HL-60/S4 (cell line): ENCODE results near the gene CNOT6.
"Not testable (repeated sequence)": the region's sequence is repeated elsewhere in the genome, so short reads cannot be mapped to it uniquely, and the experiment has no call there.

ENCODE experiments used
- in situ Hi-C: fragments of 300-500 bp; cut with MboI; formaldehyde crosslinking; loops from 2 replicates; pipeline ENCODE4 v1.14.3; 2022; ENCODE audit warnings: low sequenced_read_pairs

The CNOT6 gene

GRCh38 chr5:180494060-180494509 is at the start of gene CNOT6:
Gene CNOT6 (plus strand): TSS chr5:180494379. CDS start chr5:180529277, 34,898 bp downstream.
- in situ Hi-C loops: no loop called here

- in situ Hi-C loops: no loop called here
Measured at GRCh38 chr5:180454752-180455151, 39.4 kb upstream of the CNOT6 start.

- in situ Hi-C loops: no loop called here
Measured at GRCh38 chr5:180455872-180456271, 38.3 kb upstream of the CNOT6 start.

GRCh38 chr5:180456792-180457191 is 37.4 kb upstream of the CNOT6 start:
- in situ Hi-C loops: no loop called here

- in situ Hi-C loops: not testable (repeated sequence)
Measured at GRCh38 chr5:180458852-180459673, 35.1 kb upstream of the CNOT6 start.

GRCh38 chr5:180459674-180460142 is 34.5 kb upstream of the CNOT6 start:
- in situ Hi-C loops: not testable (repeated sequence)

GRCh38 chr5:180460834-180461233 is 33.3 kb upstream of the CNOT6 start:
- in situ Hi-C loops: no loop called here

- in situ Hi-C loops: no loop called here
Measured at GRCh38 chr5:180461303-180461702, 32.9 kb upstream of the CNOT6 start.

- in situ Hi-C loops: no loop called here
Measured at GRCh38 chr5:180463216-180463900, 30.8 kb upstream of the CNOT6 start.

- in situ Hi-C loops: no loop called here
Measured at GRCh38 chr5:180463916-180464602, 30.1 kb upstream of the CNOT6 start.

GRCh38 chr5:180464603-180464970 is 29.6 kb upstream of the CNOT6 start:
- in situ Hi-C loops: no loop called here

- in situ Hi-C loops: not testable (repeated sequence)
Measured at GRCh38 chr5:180465052-180465451, 29.1 kb upstream of the CNOT6 start.

GRCh38 chr5:180466316-180466715 is 27.9 kb upstream of the CNOT6 start:
- in situ Hi-C loops: no loop called here

GRCh38 chr5:180467028-180467975 is 26.9 kb upstream of the CNOT6 start:
- in situ Hi-C loops: no loop called here

- in situ Hi-C loops: no loop called here
Measured at GRCh38 chr5:180467989-180468731, 26.0 kb upstream of the CNOT6 start.

GRCh38 chr5:180468732-180469585 is 25.2 kb upstream of the CNOT6 start:
- in situ Hi-C loops: no loop called here

- in situ Hi-C loops: no loop called here
Measured at GRCh38 chr5:180469586-180469865, 24.7 kb upstream of the CNOT6 start.

GRCh38 chr5:180469866-180470265 is 24.3 kb upstream of the CNOT6 start:
- in situ Hi-C loops: no loop called here

- in situ Hi-C loops: no loop called here
Measured at GRCh38 chr5:180470361-180470760, 23.8 kb upstream of the CNOT6 start.
